GM19395 (cell line): ENCODE data around the gene RAB2B.
A peak's percentile ranks its signal among the peaks of the same experiment; 100 is the strongest.
"Not testable (repeated sequence)": the region's sequence is repeated elsewhere in the genome, so short reads cannot be mapped to it uniquely, and the experiment has no call there.

ENCODE experiments used
- ATAC-seq: cut with Tn5 transposase; IDR thresholded peaks from one replicate; pipeline ENCODE4 v1.9.1; 2021; ENCODE audit warnings: mild to moderate bottlenecking, moderate library complexity; ENCODE audit not compliant: unreplicated experiment

Gene RAB2B

DNA sequence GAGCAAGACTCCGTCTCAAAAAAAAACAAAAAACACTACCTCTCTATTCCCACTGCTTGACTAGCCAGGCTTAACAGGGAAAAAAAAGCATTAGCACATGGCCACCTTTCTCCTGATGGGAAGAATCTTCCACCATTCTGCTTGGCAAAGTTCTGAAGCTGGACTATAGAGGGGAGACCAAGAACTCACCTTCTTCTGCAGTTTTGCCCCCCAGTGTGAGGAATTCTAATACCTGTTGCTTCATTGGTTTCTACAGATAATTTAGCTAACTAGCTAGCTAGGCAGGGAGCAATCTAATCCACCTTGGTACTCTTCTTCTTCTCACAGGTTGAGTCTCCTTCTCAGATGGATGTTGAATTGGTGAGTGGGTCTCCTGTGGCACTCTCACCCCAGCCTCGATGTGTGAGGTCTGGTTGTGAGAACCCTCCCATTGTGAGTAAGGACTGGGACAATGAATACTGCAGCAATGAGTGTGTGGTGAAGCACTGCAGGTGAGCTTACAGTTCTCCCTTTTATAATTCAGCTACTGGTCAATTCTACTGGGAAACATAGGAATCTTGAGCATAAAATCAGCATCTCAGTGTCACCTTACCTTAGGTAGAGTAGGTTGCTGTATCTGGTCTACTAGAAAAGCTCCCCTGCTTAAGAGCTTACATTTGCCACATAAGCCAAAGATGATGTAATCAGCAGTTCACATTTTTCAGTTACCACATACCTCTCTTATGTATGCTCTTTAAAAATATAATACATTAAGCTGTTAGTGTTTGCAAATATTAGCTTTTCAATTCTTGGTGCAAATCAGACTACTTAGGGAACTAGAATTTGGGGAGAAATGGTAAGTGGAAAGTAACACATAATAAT is 18.4 kb upstream of the RAB2B start:
- no peak for ATAC-seq

DNA sequence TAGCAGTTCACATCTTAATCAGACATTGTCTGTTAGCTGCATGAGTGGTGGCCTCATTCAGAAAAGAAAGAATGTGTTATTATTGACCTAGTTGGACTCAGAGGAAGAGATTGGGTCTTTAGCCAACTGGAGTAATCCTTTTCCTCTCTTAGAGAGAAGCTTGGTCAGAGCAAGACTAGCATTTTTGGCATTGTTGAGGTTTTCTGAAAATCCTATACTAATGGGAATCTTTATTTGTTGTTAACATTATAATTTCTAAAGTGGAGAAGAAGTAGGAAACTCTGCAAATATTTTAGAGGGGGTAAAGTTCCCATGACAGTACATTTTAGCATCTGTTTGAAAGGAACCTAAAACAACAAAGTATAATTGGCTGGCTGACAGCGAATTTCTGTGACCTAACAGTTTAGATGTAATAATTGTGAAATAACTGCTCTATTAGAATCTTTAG is 9.9 kb upstream of the RAB2B start:
- ATAC-seq = no peak

- no peak for ATAC-seq
Measured at GRCh38 chr14:21476523-21476924, 235 bp downstream of the RAB2B start.

- no peak for ATAC-seq
Measured at GRCh38 chr14:21475767-21476522, 814 bp downstream of the RAB2B start.

DNA sequence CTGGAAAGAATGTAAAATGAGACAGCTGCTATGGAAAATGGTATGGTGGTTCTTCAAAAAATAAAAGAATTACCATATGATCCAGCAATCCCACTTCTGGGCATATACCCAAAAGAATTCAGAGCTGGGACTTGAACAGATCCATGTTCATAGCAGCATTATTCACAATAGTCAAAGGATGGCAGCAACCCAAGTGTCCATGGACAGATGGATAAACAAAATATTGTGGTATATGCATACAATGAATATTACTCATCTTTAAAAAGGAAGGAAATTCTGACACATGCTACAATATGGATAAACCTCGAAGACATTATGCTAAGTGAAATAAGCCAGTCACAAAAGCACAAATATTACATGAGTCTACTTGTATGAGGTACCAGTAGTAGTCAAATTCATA is 9.1 kb downstream of the RAB2B start:
- ATAC-seq = no peak

DNA sequence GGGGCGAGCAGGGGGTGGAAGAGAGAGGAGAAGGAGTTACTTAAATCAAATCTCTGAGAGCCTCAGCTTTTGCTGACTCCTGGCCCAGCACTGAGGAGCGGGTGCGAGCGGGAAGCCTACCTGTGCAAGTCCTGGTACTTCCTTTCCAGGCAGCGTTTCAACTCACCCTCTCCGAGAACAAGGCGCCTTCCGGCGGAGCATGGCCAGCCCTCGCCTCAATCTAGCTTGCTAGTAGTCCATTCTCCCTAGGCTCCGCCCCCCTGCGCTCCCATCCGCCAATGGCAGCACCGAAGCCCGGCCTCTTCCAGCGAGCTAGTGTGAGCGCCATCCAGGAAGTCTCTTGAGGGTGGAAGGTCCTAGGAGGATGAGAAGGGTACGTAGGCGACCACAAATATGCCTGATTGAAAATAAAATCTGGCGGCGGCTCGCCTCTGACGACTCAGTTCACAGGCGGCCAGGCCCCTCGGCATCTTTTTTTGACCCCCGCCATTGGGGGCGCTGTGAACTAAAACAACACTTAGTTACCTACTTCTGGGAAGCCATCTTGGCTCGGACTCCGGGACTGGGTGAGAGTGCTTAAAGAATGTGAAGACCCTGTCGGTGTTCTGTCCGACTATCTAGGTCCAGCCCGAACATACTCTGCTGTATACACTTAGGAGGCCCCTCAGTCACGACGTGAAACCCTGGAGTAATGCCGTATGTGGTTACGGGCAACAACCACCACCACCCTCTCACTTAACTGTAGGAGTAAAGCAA is 20.7 kb downstream of the RAB2B start, which contains the start of gene CHD8:
Gene CHD8, minus strand, starts transcription at position 212 of the 756 bp plus-strand sequence. CDS start 24,480 bp downstream, outside the sequence.
- peak; percentile 98 for ATAC-seq

DNA sequence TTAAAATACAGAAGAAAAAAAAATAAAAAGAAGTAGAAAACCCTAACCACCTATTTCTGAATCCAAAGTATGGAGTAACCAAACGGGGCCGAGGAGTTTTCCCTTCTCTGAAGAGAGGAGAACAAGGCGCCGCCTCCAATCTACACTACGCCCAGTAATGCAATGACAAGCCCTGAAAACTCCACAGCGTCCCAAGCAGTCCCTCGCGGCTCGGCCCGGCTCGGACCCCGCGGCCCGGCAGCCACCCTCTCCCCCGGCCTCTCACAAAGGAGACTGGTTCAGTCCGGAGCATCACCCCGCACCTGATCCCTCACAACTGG is 21.2 kb downstream of the RAB2B start:
- no peak for ATAC-seq

DNA sequence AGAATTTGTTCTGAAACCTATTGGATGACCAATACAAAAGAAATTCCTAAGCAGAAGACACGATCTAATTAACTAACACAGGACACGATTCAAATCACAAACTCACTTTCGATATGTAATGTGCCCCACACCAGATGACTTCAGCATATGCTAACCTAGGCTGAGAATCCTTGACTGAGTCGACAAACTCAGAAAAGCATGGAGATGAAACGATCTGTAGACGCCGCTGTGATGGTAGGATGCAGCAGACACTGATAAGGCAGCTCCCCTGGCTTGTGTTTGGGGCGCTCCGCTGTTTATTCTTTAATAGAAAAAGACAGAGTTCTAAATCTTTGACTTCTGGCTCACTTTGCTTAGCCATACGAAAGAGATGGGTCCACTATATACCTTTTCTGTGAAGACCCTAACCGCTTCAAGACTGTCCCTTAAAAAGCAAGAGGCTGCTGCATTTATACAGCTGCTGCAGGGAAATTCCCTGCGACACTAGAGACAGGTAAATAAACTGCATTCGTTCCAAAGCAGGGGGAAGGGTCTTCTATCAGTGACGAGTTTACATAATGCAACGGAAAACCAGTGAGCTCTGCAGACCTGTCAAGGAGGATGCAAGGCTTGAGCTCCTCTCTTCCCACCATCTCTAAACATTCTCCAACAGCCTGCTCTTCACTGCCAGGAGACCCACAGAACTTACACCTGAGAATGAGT is 21.8 kb downstream of the RAB2B start:
- ATAC-seq = no peak

DNA sequence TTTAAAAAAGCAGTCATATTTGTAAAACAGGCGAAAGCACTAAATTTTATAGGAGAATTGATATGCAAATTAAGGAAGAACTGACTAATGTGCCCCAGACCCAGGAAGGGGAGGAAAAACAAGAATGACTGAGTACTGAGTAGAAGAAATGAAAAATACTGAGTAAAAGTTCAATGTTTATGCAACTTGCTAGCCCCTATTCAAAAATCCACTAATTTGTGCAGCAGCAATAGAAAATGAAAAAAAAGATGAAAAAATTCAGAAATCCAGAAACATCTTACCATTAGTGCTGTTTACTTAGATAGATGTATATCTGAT is 26.9 kb downstream of the RAB2B start:
- no peak for ATAC-seq

- ATAC-seq = not testable (repeated sequence)
Measured at GRCh38 chr14:21442657-21443056, 34.1 kb downstream of the RAB2B start.

DNA sequence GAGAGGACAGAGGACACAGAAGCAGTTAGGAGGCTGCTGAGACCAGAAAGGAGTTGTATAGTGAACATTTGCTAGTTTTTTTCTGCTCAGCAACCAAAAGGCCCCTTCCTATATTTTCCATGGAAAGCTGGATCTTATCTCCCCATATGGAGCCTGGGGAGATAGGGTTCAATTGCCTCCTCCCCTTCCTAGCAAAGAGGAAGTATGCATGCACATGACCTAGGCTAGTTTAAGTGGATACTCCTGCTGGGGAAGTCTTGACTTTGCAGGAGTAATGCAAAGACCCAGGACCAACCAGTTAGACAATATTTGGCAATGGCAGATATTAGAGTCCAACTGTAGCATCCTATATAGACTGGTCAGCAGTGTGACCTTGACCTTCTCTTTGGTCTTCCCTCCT is 35.9 kb downstream of the RAB2B start:
- ATAC-seq = no peak

- peak; percentile 99 for ATAC-seq
Measured at GRCh38 chr14:21437063-21437901, 39.5 kb downstream of the RAB2B start.

DNA sequence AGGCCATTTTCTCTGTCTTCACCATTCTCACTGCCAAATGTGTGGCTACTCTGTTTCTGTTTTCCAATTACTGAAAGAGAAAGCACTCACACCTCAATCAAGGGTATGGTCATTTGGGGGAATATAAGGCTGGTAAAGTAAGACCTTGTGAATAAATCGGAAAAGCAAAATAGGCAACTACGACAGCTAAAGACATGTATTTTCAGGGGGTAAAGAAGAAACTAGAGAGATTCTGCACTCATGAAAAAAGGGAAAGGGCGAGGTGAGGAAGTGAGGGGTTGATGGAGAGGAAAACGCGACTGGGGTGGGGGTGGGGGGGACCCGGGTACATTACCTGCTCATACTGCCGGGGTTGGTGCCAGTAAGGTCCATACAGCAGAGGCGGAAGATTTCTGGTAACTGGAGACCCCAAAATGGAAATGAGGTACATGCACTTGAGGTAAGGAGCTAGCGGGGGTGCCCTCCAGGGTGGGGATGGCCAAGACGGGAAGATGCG is 40.1 kb downstream of the RAB2B start:
- no peak for ATAC-seq

DNA sequence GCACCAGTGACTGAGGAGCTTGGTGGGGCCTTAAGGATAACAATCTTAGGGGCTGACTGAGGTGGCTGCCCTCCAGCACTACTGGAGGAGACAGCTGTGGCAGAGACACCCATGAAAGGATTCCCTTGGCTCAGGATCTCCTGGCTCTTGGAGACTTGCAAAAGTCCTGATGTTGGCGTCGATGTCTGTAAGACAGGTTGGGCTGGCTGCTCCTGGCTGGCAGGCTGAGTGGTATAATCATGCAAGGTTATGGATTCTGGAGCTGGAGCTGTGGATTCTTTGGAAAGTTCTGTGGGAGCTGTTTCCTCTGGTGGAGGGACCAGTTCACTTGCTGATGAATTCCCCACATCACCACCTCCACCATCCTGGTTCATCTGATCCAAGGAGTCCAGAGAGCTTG is 45.6 kb downstream of the RAB2B start:
- no peak for ATAC-seq

DNA sequence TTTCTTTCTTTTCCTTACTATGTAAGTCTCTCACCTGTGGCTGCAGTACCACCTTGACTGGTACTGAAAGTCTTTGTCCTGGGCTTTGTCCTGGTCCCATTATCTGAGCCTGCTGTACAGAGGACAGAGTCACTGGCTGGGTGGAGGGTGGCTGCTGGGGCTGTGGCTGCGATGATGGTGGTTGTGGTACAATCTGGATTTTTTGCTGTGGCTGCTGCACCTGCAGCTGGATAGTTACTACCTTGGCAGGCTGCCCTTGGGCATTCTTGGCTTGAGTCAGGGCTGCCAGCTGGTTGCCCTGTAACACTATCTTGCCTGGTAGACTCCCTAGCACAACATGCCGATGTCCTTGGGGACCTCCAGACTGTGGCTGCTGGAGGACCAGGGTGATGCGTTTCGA is 47.8 kb downstream of the RAB2B start:
- ATAC-seq = no peak

DNA sequence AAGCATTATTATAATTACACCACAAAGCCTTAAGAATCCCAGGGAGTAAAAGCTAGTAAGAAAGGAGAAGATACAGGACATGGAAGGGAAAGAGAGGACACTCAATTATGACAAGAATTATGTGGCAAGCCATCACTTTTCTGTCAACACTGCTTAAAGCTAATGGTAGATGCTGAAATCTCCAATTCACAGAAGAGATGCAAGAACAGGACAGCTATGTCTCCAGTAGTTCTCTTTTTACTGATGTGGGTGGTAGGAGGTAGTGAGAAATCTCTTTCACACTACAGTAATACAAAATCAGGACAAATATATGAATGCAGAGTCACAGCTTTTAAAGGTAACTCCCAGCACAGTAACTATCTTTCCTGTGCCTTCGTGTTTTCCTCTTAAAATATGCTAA is 50.1 kb downstream of the RAB2B start:
- no peak for ATAC-seq

- ATAC-seq = no peak
Measured at GRCh38 chr14:21419528-21419927, 57.2 kb downstream of the RAB2B start.

- no peak for ATAC-seq
Measured at GRCh38 chr14:21415329-21415728, 61.4 kb downstream of the RAB2B start.

DNA sequence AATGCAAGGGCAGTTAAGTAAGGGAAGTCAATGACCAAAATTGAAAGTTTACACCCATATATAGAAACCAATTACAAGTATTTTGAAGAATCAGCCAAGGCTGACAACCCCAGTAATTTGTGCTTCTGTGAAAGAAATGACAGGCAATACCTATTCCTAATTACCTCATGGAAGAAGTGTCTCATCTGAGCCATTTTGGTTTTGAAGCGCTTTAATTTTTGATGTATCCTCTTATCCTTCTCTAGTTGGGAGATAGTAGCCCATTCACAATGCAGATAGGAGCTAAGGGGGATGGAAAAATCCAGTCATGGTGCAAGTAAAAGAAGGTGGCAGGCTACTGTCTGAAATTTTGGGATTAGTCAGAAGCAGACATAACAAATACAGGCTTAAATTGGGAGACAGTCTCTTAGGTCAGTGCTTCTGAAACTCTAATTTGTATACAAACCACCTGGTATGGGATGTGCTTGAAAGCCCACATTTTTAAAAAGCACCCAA is 62.6 kb downstream of the RAB2B start:
- no peak for ATAC-seq
